ENCODE measurements around the gene FAM167B. TPM values are rescaled to one million over a fixed set of nuclear protein-coding genes. Genes with fewer than 3 reads are reported as not detected.
A peak's percentile ranks its signal among the peaks of the same experiment; 100 is the strongest.

The FAM167B gene
- polyA plus RNA-seq, 2 of the 4 experiments (the other 2 are of a cell fraction) = 0.53 to 2.0 TPM

DNA sequence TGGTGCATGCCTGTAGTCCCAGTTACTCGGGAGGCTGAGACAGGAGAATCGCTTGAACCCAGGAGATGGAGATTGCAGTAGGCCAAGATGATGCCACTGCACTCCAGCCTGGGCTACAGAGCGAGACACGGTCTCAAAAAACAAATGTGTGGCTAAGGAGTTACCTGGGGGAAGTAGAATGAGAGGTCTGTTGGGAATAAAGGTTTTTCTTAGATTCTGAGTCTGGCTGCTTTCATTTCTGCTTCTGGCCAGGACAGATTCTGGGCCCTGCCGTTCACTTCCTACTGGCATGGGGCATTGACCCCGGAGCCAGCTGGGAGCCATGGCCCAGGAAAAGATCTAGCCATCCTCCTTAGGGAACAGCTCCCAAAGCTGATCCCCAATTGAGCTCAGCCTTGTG lies 38.6 kb upstream of the FAM167B start:
- H3K4me3 ChIP-seq = no peak overlapping the region
- no peak for ATAC-seq
- no peak overlapping the region for H3K27ac ChIP-seq
- no peak for DNase-seq (ENCODE audit: low read depth in 1 of 2, low spot score in 1 of 2)
- CTCF ChIA-PET = no interaction called here
- POLR2A ChIA-PET = no interaction called here
- WGBS (ENCODE audit: missing lambda C conversion rate) = 85% methylated on average over 6 of the region's 6 CpGs
- peaks cover 12% of the 10 kb centered on the region; the same call in 2 of the 3 replicates for H3K4me1 ChIP-seq
- FAIRE-seq = no peak
- H3K4me2 ChIP-seq = no peak overlapping the region
- no peak for TF ChIP-seq GATA3 (IDR thresholded peaks at IDR 0.05; ENCODE audit: borderline replicate concordance)
- TF ChIP-seq REST (IDR thresholded peaks at IDR 0.05) = no peak
- no peak for TF ChIP-seq CHD4 (IDR thresholded peaks at IDR 0.05; ENCODE audit: borderline replicate concordance)
- TF ChIP-seq RCOR1 (IDR thresholded peaks at IDR 0.05; ENCODE audit: low read depth, low read length) = no peak
- no peak for TF ChIP-seq MYC (IDR thresholded peaks at IDR 0.05; ENCODE audit: borderline replicate concordance, low read length)
- TF ChIP-seq EHMT2 (IDR thresholded peaks at IDR 0.05; ENCODE audit: low read depth) = no peak
- TF ChIP-seq, protein P1, sequence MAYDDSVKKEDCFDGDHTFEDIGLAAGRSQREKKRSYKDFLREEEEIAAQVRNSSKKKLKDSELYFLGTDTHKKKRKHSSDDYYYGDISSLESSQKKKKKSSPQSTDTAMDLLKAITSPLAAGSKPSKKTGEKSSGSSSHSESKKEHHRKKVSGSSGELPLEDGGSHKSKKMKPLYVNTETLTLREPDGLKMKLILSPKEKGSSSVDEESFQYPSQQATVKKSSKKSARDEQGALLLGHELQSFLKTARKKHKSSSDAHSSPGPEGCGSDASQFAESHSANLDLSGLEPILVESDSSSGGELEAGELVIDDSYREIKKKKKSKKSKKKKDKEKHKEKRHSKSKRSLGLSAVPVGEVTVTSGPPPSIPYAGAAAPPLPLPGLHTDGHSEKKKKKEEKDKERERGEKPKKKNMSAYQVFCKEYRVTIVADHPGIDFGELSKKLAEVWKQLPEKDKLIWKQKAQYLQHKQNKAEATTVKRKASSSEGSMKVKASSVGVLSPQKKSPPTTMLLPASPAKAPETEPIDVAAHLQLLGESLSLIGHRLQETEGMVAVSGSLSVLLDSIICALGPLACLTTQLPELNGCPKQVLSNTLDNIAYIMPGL (CRISPR knock-in tag; IDR thresholded peaks at IDR 0.05; ENCODE audit: borderline replicate concordance) = no peak
- TF ChIP-seq JUNB (IDR thresholded peaks at IDR 0.05) = no peak
- TF ChIP-seq, protein P2, sequence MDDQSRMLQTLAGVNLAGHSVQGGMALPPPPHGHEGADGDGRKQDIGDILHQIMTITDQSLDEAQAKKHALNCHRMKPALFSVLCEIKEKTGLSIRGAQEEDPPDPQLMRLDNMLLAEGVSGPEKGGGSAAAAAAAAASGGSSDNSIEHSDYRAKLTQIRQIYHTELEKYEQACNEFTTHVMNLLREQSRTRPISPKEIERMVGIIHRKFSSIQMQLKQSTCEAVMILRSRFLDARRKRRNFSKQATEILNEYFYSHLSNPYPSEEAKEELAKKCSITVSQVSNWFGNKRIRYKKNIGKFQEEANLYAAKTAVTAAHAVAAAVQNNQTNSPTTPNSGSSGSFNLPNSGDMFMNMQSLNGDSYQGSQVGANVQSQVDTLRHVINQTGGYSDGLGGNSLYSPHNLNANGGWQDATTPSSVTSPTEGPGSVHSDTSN (IDR thresholded peaks at IDR 0.05) = no peak
- TF ChIP-seq ESRRA (IDR thresholded peaks at IDR 0.05; ENCODE audit: borderline replicate concordance, low read length) = no peak
- no peak for TF ChIP-seq KDM5A (IDR thresholded peaks at IDR 0.05)
- no peak for TF ChIP-seq HEYL (CRISPR knock-in tag; IDR thresholded peaks at IDR 0.05)
- TF ChIP-seq ZC3H11A (IDR thresholded peaks at IDR 0.05) = no peak
- no peak for TF ChIP-seq EHF (CRISPR knock-in tag; IDR thresholded peaks at IDR 0.05)
- TF ChIP-seq MAX (IDR thresholded peaks at IDR 0.05) = no peak
- TF ChIP-seq BHLHE40 (IDR thresholded peaks at IDR 0.05; ENCODE audit: low read depth, low read length) = no peak
- TF ChIP-seq, protein P3, sequence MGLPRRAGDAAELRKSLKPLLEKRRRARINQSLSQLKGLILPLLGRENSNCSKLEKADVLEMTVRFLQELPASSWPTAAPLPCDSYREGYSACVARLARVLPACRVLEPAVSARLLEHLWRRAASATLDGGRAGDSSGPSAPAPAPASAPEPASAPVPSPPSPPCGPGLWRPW (IDR thresholded peaks at IDR 0.05) = no peak
- no peak for TF ChIP-seq TFCP2L1 (CRISPR knock-in tag; IDR thresholded peaks at IDR 0.05)
- TF ChIP-seq USF2 (IDR thresholded peaks at IDR 0.05) = no peak
- no peaks in the 10 kb centered on the region for H3K9me3 ChIP-seq

GRCh38 chr1:32208891-32209328 lies 38.1 kb upstream of the FAM167B start, which contains the start of gene DCDC2B:
DCDC2B (plus strand) TSS chr1:32209089; CDS start chr1:32209094, 5 bp downstream.
- ATAC-seq (peak in 1 of 2 experiments; percentile 7; a peak in 3 of 6 replicates), DNase-seq (ENCODE audit: low read depth in 1 of 2, low spot score in 1 of 2) (peak in 1 of 2 experiments; percentile 58), FAIRE-seq (no peak)
- WGBS (ENCODE audit: missing lambda C conversion rate) = no CpG with 5 or more reads among the region's 5 CpGs
- ChIA-PET POLR2A (no interaction called here), CTCF (interaction anchor here (1.0 to 2.1 kb wide), 2 partner anchors 39 to 127 kb away, joined by 3 to 9 read pairs; partner anchors contain the start of gene MARCKSL1)
- Histone ChIP-seq H3K4me3 (no peak within 1 kb of the TSS), H3K9me3 (no peaks in the 10 kb centered on the region), H3K4me1 (peaks cover 12% of the 10 kb centered on the region; the same call in 2 of the 3 replicates), H3K27ac (no peak within 1 kb of the TSS), H3K4me2 (no peak within 1 kb of the TSS)
- TF ChIP-seq ZNF302 (CRISPR knock-in tag; IDR thresholded peaks at IDR 0.05) (no peak), RAD21 (conservative IDR thresholded peaks at IDR 0.05 in 1 of 2, IDR thresholded peaks at IDR 0.05 in 1 of 2) (no peak), CBX8 (IDR thresholded peaks at IDR 0.05) (no peak)
